NOMO-1 (cell line): ENCODE data around the gene HYAL4.
"Not testable (repeated sequence)": the region's sequence is repeated elsewhere in the genome, so short reads cannot be mapped to it uniquely, and the experiment has no call there.

Source experiments
- DNase-seq, 2 experiments: peaks; one replicate each; lab custom pipeline; 2025; ENCODE audit not compliant: unreplicated experiment in 2 of 2; lab: John Stamatoyannopoulos, UW

The HYAL4 gene, protein sequence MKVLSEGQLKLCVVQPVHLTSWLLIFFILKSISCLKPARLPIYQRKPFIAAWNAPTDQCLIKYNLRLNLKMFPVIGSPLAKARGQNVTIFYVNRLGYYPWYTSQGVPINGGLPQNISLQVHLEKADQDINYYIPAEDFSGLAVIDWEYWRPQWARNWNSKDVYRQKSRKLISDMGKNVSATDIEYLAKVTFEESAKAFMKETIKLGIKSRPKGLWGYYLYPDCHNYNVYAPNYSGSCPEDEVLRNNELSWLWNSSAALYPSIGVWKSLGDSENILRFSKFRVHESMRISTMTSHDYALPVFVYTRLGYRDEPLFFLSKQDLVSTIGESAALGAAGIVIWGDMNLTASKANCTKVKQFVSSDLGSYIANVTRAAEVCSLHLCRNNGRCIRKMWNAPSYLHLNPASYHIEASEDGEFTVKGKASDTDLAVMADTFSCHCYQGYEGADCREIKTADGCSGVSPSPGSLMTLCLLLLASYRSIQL

DNA sequence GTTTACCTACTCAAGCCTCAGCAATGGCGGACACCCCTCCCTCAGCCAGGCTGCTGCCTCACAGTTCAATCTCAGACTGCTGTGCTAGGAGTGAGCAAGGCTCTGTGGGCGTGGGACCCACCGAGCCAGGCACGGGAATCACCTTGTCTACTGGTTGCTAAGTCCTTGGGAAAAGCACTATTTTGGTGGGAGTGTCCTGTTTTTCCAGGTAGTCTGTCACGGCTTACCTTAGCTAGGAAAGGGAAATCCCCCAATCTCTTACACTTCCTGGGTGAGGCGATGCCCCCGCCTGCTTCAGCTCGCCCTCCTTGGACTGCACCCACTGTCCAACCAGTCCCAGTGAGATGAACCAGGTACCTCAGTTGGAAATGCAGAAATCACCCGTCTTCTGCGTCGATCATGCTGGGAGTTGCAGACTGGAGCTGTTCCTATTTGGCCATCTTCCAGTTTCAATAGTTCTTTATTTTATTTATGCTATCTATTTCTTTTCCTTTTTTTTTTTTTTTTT is at the start of gene HYAL4:
HYAL4 (plus strand) TSS at position 458 of the 508 bp plus-strand sequence. CDS start 23,105 bp downstream, outside the sequence.
- no peak for DNase-seq

GRCh38 chr7:123795917-123796316 is 49.1 kb upstream of the HYAL4 start:
- no peak for DNase-seq

DNA sequence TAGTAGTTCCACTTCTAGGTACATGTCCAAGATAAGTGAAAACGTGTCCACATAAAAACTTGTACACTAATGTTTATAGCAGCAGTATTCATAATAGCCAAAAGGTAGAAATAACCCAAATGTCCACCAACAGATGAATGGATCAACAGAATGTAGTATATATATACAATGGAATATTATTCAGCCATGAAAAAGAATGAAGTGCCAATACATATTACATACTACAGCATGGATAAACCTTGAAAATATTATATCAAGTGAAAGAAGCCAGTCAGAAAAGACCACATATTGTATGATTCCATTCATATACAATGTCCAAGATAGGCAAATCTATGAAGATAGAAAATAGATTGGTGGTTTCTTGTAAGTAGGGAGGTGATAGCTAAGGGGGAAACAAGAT is 48.4 kb upstream of the HYAL4 start:
- DNase-seq = no peak

GRCh38 chr7:123797673-123798531 is 47.1 kb upstream of the HYAL4 start:
- peak in 1 of 2 experiments; percentile 1 for DNase-seq

DNA sequence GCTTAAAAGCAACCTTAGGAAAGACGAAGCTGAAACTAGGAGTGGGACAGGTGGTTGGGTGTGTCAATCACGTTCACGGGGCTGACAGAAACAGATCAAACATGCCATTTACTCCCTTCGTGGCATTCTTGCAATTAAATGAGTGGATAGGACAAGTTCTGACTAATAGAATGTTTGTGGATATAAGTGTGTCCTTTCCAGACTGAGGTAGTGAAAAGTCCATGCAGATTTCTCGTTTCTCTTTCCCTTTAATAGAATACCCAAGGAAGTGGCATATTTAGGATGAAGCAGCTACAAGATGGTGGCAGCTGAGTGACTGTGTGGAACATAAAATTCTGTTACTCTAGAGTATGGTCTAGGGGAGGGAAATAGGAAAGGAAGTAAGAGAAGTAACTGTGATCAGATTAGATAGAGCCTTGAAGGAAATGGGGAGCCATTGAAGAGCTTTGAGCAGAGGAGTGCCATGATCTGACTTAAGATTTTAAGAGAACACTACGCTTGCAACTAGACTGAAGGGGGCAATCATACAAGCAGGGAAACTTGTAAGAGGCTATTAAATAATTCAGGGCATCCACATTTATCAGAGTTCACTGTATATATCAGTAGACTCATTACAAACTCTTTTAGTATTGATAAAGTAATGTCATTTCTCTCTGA is 46.3 kb upstream of the HYAL4 start:
- DNase-seq = no peak

- no peak for DNase-seq
Measured at GRCh38 chr7:123802249-123802648, 42.7 kb upstream of the HYAL4 start.

DNA sequence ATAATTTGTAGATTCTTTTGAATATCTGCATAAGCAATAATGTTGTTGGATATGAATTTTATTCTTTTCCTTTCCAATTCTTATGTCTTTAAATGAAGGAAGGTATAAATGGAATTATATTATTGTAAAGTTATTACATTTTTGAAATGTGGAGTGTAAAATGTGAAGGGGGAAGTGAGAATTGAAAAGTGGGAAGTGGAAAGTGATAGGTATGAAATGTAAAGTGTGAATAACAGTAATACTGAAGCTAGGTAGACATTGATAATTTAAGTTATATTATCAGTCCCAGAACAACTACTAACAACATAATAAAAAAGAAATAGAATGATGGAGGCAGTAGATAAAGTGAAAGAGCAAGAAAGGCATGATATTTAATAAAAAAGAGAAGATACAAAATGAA is 39.7 kb upstream of the HYAL4 start:
- DNase-seq = peak in 1 of 2 experiments; percentile 1

GRCh38 chr7:123809471-123809870 is 35.5 kb upstream of the HYAL4 start:
- no peak for DNase-seq

GRCh38 chr7:123811056-123811455 is 33.9 kb upstream of the HYAL4 start:
- DNase-seq = no peak

DNA sequence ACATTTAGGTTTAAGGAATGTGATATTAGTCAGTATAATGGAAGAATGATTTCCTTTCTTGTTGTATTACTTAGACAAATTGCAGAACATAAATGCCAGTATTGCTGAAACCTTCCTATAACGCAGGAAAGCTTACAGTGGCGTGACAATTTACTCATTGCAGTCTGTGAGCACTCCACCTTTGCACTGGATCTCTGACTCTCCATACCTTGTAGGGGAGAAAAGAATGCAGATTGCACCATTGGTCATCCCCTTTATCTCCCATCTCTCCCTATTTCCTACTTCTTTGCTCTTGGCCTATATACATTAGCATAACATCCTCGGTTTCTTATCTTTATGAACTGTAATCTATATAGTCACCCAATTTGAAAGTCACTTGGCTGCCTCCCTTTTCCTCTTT is 28.1 kb upstream of the HYAL4 start:
- no peak for DNase-seq

DNA sequence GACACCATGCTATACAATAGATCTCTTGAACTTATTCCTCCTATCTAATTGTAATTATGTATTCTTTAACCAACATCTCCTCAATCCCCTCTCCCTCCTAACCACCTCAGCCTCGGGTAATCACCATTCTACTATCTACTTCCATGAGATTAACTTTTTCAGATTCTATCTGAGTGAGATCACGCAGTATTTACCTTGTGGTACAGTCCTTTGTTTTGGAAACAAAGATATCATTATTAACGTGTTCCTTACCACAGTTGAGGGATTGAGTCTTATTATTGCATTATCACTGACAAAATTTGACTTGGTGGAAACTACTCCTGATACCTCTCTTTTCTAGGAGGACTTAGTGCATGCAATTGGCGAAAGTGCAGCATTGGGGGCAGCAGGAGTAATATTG is 26.0 kb upstream of the HYAL4 start:
- no peak for DNase-seq

DNA sequence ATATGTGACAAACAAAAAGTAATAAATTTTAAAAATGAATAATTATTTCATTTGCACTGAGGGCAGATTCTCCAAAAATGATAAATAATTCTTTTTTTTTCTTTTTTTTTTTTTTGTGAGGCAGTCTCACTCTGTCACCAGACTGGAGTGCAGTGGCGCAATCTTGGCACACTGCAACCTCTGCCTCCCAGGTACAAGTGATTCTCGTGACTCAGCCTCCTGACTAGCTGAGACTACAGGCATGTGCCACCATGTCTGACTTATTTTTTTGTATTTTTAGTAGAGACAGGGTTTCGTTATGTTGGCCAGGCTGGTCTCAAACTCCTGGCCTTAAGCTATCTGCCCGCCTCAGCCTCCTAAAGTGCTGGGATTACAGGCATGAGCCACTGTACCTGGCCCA is 25.2 kb upstream of the HYAL4 start:
- DNase-seq = not testable (repeated sequence)

DNA sequence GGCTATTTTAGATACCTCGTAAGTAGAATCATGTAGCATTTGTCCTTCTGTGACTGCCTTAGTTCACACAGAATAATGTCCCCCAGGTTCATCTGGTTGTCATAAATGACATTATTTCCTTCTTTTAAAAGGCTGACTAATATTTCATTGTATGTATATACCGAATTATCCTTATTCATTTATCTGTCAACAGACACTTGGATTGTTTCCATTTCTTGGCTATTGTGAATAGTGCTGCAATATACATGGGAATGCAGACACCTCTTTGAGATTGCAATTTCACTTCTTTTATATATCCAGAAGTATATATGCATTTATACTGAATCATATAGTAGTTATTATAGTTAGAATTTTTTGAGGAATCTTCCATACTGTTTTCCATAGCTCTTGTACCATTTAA is 24.1 kb upstream of the HYAL4 start:
- no peak for DNase-seq

DNA sequence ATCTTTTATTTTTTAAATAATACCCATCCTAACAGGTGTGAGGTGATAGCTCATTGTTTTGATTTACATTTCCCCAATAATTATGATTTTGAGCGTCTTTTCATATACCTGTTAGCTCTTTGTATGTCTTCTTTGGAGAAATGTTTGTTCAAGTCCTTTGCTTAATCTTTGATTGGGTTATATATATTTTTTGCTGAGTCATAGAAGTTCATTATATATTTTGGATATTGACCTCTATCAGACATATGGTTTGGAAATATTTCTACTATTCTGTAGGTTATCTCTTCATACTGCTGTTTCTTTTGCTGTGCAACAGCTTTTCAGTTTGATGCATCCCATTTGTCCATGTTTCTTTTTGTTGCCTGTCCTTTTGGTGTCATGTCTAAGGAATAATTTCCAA is 23.6 kb upstream of the HYAL4 start:
- DNase-seq = no peak

GRCh38 chr7:123823898-123824753 is 20.8 kb upstream of the HYAL4 start:
- no peak for DNase-seq

GRCh38 chr7:123824754-123825067 is 20.3 kb upstream of the HYAL4 start:
- DNase-seq = no peak

GRCh38 chr7:123828805-123829204 is 16.2 kb upstream of the HYAL4 start:
- no peak for DNase-seq

GRCh38 chr7:123836656-123837055 is 8.3 kb upstream of the HYAL4 start:
- no peak for DNase-seq

GRCh38 chr7:123839106-123839505 is 5.9 kb upstream of the HYAL4 start:
- DNase-seq = not testable (repeated sequence)

DNA sequence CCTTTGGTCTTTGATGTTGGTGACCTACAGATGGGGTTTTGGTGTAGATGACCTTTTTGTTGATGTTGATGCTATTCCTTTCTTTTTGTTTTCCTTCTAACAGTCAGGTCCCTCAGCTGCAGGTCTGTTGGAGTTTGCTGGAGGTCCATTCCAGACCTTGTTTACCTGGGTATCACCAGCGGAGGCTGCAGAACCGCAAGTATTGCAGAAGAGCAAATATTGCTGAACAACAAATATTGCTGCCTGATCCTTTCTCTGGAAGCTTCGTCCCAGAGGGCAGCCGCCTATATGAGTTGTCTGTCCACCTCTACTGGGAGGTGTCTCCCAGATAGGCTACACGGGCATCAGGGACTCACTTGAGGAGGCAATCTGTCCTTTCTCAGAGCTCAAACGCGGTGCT is 827 bp upstream of the HYAL4 start:
- not testable (repeated sequence) for DNase-seq
